ENCODE results near the gene GGA2. TPM values are rescaled to one million over a fixed set of nuclear protein-coding genes. Genes with fewer than 3 reads are reported as not detected.

Gene GGA2
- total and polyA plus RNA-seq, 8 donors, result 125 to 163 (median 142) TPM

- Histone ChIP-seq H3K4me1 (peaks cover 14 to 96% of the 10 kb centered on the region in 2 donors), H3K9me3 (no peaks in the 10 kb centered on the region), H3K27ac (peak overlapping the region; percentile 62 to 70), H3K4me3 (no peak overlapping the region), H3K27me3 (no peaks in the 10 kb centered on the region), H3K36me3 (peaks cover 0 to 2% of the 10 kb centered on the region in 2 donors)
- ATAC-seq, result no peak
- intact Hi-C loops (cut with DNase I), result no loop called here
- DNase-seq, result no peak
- TF ChIP-seq CTCF (IDR thresholded peaks at IDR 0.05), result no peak
These were observed 5.1 kb downstream of the GGA2 start for GRCh38 chr16:23505180-23505665.

GRCh38 chr16:23504453-23505179 is 5.7 kb downstream of the GGA2 start:
- peak overlapping the region; percentile 62 to 70 for H3K27ac ChIP-seq
- DNase-seq (peak in 2 of 4 donors; percentile 80 to 88), ATAC-seq (peak; percentile 60)
- peaks cover 14 to 99% of the 10 kb centered on the region in 2 donors for H3K4me1 ChIP-seq
- TF ChIP-seq CTCF (IDR thresholded peaks at IDR 0.05), result no peak
- no peak overlapping the region for H3K4me3 ChIP-seq
- intact Hi-C loops (cut with DNase I), result no loop called here
- no peaks in the 10 kb centered on the region for H3K27me3 ChIP-seq
- peaks cover 0 to 6% of the 10 kb centered on the region in 2 donors for H3K36me3 ChIP-seq
- H3K9me3 ChIP-seq, result no peaks in the 10 kb centered on the region

- Histone ChIP-seq H3K27ac (peak overlapping the region; percentile 62 to 70), H3K36me3 (peaks cover 0 to 6% of the 10 kb centered on the region in 2 donors), H3K27me3 (no peaks in the 10 kb centered on the region), H3K4me3 (no peak overlapping the region), H3K4me1 (peaks cover 14 to 96% of the 10 kb centered on the region in 2 donors), H3K9me3 (no peaks in the 10 kb centered on the region)
- intact Hi-C loops (cut with DNase I), result no loop called here
- peak; percentile 62 for ATAC-seq
- DNase-seq, result peak in 1 of 4 donors; percentile 60
- no peak for TF ChIP-seq CTCF (IDR thresholded peaks at IDR 0.05)
These were observed 6.2 kb downstream of the GGA2 start for GRCh38 chr16:23504076-23504452.

- no peak for ATAC-seq
- Histone ChIP-seq H3K4me1 (peaks cover 17 to 94% of the 10 kb centered on the region in 2 donors), H3K27me3 (no peaks in the 10 kb centered on the region), H3K9me3 (no peaks in the 10 kb centered on the region), H3K27ac (no peak overlapping the region), H3K4me3 (no peak overlapping the region), H3K36me3 (peaks cover 0 to 6% of the 10 kb centered on the region in 2 donors)
- TF ChIP-seq CTCF (IDR thresholded peaks at IDR 0.05), result no peak
- DNase-seq, result no peak
- intact Hi-C loops (cut with DNase I), result no loop called here
These were observed 7.8 kb downstream of the GGA2 start for GRCh38 chr16:23502466-23502865.

GRCh38 chr16:23501291-23501690 is 9.0 kb downstream of the GGA2 start:
- no peak for DNase-seq

More at GRCh38 chr16:23501291-23501690, 9.0 kb downstream of the GGA2 start:
- Histone ChIP-seq H3K36me3 (peaks cover 0 to 6% of the 10 kb centered on the region in 2 donors), H3K27me3 (no peaks in the 10 kb centered on the region), H3K4me1 (peaks cover 26 to 94% of the 10 kb centered on the region in 2 donors), H3K27ac (no peak overlapping the region), H3K4me3 (no peak overlapping the region), H3K9me3 (no peaks in the 10 kb centered on the region)
- TF ChIP-seq CTCF (IDR thresholded peaks at IDR 0.05), result no peak
- intact Hi-C loops (cut with DNase I), result no loop called here
- no peak for ATAC-seq
